ENCODE measurements around the gene IL26. TPM values are rescaled to one million over a fixed set of nuclear protein-coding genes. Genes with fewer than 3 reads are reported as not detected.
A peak's percentile ranks its signal among the peaks of the same experiment; 100 is the strongest.

Gene IL26
- polyA plus RNA-seq, 3 donors, result not detected

- DNase-seq, result no peak
Measured at GRCh38 chr12:68156636-68157035, 69.0 kb downstream of the IL26 start.

- DNase-seq, result peak; percentile 7
Measured at GRCh38 chr12:68154779-68155178, 70.8 kb downstream of the IL26 start.

Other genes with a start within 250 kb of the IL26 start
- not detected for gene IFNG-AS1, start 236.4 kb downstream of the IL26 start, polyA plus RNA-seq (ENCODE audit: insufficient read length in 3 of 3)
- gene IFNG, start 66.1 kb downstream of the IL26 start, polyA plus RNA-seq (ENCODE audit: insufficient read length in 3 of 3), result not detected
- gene IL22, start 27.8 kb upstream of the IL26 start, polyA plus RNA-seq (ENCODE audit: insufficient read length in 3 of 3), result not detected
- gene MDM1, start 106.6 kb upstream of the IL26 start, polyA plus RNA-seq (ENCODE audit: insufficient read length in 3 of 3), result 10 to 100 TPM; 32.5 to 38.4 (median 38.2) TPM